H1 (cell line): Measurements from ENCODE around the gene ENPP7. TPM values are rescaled to one million over a fixed set of nuclear protein-coding genes. Genes with fewer than 3 reads are reported as not detected.

ENCODE experiments used
- CTCF ChIA-PET: fragments of 300-600 bp; sonication (Branson Sonifier 250); formaldehyde crosslinking; loops from one replicate; lab custom pipeline; 2021; ENCODE audit not compliant: partially characterized antibody; lab: Charles Lee
- POLR2A ChIA-PET: fragments of 300-600 bp; sonication (Branson Sonifier 250); formaldehyde crosslinking; loops from one replicate; lab custom pipeline; 2021; ENCODE audit warnings: inconsistent platforms; ENCODE audit not compliant: partially characterized antibody; lab: Charles Lee
- DNase-seq, 2 experiments: peaks; one replicate each; pipeline versions ENCODE4 v3.0.0 to v3.0.0-alpha.2; 2010 to 2022; ENCODE audit warnings: low spot score in 2 of 2, low read depth in 1 of 2, mixed read lengths in 1 of 2
- FAIRE-seq: peaks from 2 replicates; lab custom pipeline; 2011; peaks lifted over from hg19 to GRCh38; lab: Jason Lieb, UNC
- H2AFZ ChIP-seq: 2 replicates; pipeline ENCODE4 v1.8.1; 2012; ENCODE audit warnings: low read length, inconsistent platforms
- H2AK5ac ChIP-seq: 2 replicates; pipeline ENCODE4 v1.6.1; 2013; ENCODE audit warnings: low read depth, low read length
- H2BK120ac ChIP-seq: replicated peaks from 2 replicates; pipeline ENCODE3; 2013; ENCODE audit warnings: low read depth, low read length, inconsistent platforms
- H2BK12ac ChIP-seq: 2 replicates; pipeline ENCODE4 v1.6.1; 2013; ENCODE audit warnings: low read depth, low read length
- H2BK15ac ChIP-seq: 2 replicates; pipeline ENCODE4 v1.6.1; 2013; ENCODE audit warnings: low read length
- H2BK20ac ChIP-seq: 2 replicates; pipeline ENCODE4 v1.6.1; 2013; ENCODE audit warnings: low read length
- H2BK5ac ChIP-seq: 2 replicates; pipeline ENCODE4 v1.6.1; 2013; ENCODE audit warnings: low read depth, low read length
- H3K14ac ChIP-seq: 2 replicates; pipeline ENCODE4 v1.6.1; 2013; ENCODE audit warnings: inconsistent platforms; ENCODE audit not compliant: insufficient read length
- H3K18ac ChIP-seq: 2 replicates; pipeline ENCODE4 v1.6.1; 2013; ENCODE audit warnings: low read length; ENCODE audit errors: extremely low read depth
- H3K23ac ChIP-seq: 2 replicates; pipeline ENCODE4 v1.6.1; 2013; ENCODE audit warnings: inconsistent platforms; ENCODE audit not compliant: insufficient read length
- H3K23me2 ChIP-seq: 2 replicates; pipeline ENCODE4 v1.6.1; 2013; ENCODE audit warnings: low read depth, low read length
- H3K27ac ChIP-seq: 2 replicates; pipeline ENCODE4 v1.6.1; 2011; ENCODE audit warnings: low read depth, low read length, inconsistent platforms
- H3K27me3 ChIP-seq, 4 experiments: replicated peaks in 1 of 4; 1 replicate in 1 of 4; 2 replicates in 3 of 4; pipeline versions ENCODE4 v1.6.1 to v1.8.1; 2011 to 2013; ENCODE audit warnings: low read length in 3 of 4, mild to moderate bottlenecking in 3 of 4, inconsistent platforms in 2 of 4, mixed read lengths in 2 of 4, moderate library complexity in 1 of 4; ENCODE audit not compliant: control insufficient read depth in 3 of 4, insufficient read depth in 3 of 4; ENCODE audit errors: extremely low read depth in 1 of 4
- H3K36me3 ChIP-seq, 4 experiments: 2 replicates each; pipeline versions ENCODE4 v1.6.1 to v1.8.1; 2011 to 2013; ENCODE audit warnings: mild to moderate bottlenecking in 4 of 4, low read length in 3 of 4, moderate library complexity in 2 of 4, control low read depth in 1 of 4, inconsistent platforms in 1 of 4; ENCODE audit not compliant: insufficient read depth in 4 of 4, control insufficient read depth in 2 of 4
- H3K4ac ChIP-seq: replicated peaks from 2 replicates; pipeline ENCODE3; 2013; ENCODE audit warnings: low read length, low read depth, mixed read lengths, inconsistent platforms; ENCODE audit not compliant: insufficient read length
- H3K4me1 ChIP-seq, 4 experiments: replicated peaks in 1 of 4; 1 replicate in 1 of 4; 2 replicates in 3 of 4; pipeline versions ENCODE4 v1.6.1 to v1.8.1; 2011 to 2013; ENCODE audit warnings: low read length in 3 of 4, inconsistent platforms in 2 of 4, mixed read lengths in 1 of 4; ENCODE audit not compliant: insufficient read depth in 4 of 4, control insufficient read depth in 3 of 4
- H3K4me2 ChIP-seq, 2 experiments: 2 replicates each; pipeline versions ENCODE4 v1.6.1 to v1.8.1; 2011 to 2013; ENCODE audit warnings: low read depth in 2 of 2, low read length in 2 of 2, control low read depth in 1 of 2, inconsistent platforms in 1 of 2, mild to moderate bottlenecking in 1 of 2; ENCODE audit not compliant: insufficient read depth in 1 of 2
- H3K4me3 ChIP-seq, 4 experiments: fragments of 200-600, 300-600 bp in 1 of 4; sonication (generic), shearing (Covaris generic), sonication (Bioruptor Twin) in 1 of 4; 2 replicates each; pipeline versions ENCODE4 v1.5.1 to v1.8.1; 2011 to 2016; ENCODE audit warnings: low read length in 4 of 4, low read depth in 3 of 4, control low read depth in 2 of 4, inconsistent platforms in 2 of 4, mild to moderate bottlenecking in 2 of 4, mixed read lengths in 1 of 4, moderate library complexity in 1 of 4; ENCODE audit not compliant: insufficient read depth in 2 of 4; ENCODE audit errors: extremely low read depth in 1 of 4
- H3K56ac ChIP-seq: replicated peaks from 2 replicates; pipeline ENCODE3; 2013; ENCODE audit warnings: low read depth, mild to moderate bottlenecking, mixed read lengths, low read length, inconsistent platforms; ENCODE audit not compliant: insufficient read length
- H3K79me1 ChIP-seq: 2 replicates; pipeline ENCODE4 v1.6.1; 2013; ENCODE audit warnings: low read depth, low read length, control low read depth
- H3K79me2 ChIP-seq, 2 experiments: 2 replicates each; pipeline versions ENCODE4 v1.6.1 to v1.8.1; 2012 to 2013; ENCODE audit warnings: low read length in 2 of 2, mild to moderate bottlenecking in 2 of 2, inconsistent platforms in 1 of 2; ENCODE audit not compliant: insufficient read depth in 2 of 2, control insufficient read depth in 1 of 2
- H3K9ac ChIP-seq, 4 experiments: replicated peaks in 1 of 4; 1 replicate in 1 of 4; 2 replicates in 3 of 4; pipeline versions ENCODE4 v1.6.1 to v1.8.1; 2011 to 2013; ENCODE audit warnings: low read depth in 3 of 4, low read length in 3 of 4, control low read depth in 2 of 4, mild to moderate bottlenecking in 2 of 4, moderate library complexity in 2 of 4, inconsistent platforms in 1 of 4; ENCODE audit errors: extremely low read depth in 1 of 4
- H3K9me3 ChIP-seq, 2 experiments: 2 replicates each; pipeline versions ENCODE4 v1.6.1 to v1.8.1; 2012 to 2013; ENCODE audit warnings: mild to moderate bottlenecking in 2 of 2, moderate library complexity in 2 of 2, control low read depth in 1 of 2, inconsistent platforms in 1 of 2, low read depth in 1 of 2, low read length in 1 of 2, mixed read lengths in 1 of 2; ENCODE audit not compliant: insufficient read depth in 2 of 2
- H4K20me1 ChIP-seq, 2 experiments: replicated peaks in 1 of 2; 2 replicates each; pipeline versions ENCODE3 to v1.8.1; 2011 to 2013; ENCODE audit warnings: inconsistent platforms in 2 of 2, low read length in 2 of 2, mild to moderate bottlenecking in 1 of 2; ENCODE audit not compliant: insufficient read depth in 2 of 2, control insufficient read depth in 1 of 2
- H4K5ac ChIP-seq: 2 replicates; pipeline ENCODE4 v1.6.1; 2013; ENCODE audit warnings: low read length, low read depth, mixed read lengths, inconsistent platforms; ENCODE audit not compliant: insufficient read length
- H4K8ac ChIP-seq: 2 replicates; pipeline ENCODE4 v1.8.0; 2013; ENCODE audit warnings: mild to moderate bottlenecking, moderate library complexity, low read length, inconsistent platforms; ENCODE audit not compliant: insufficient read depth; ENCODE audit errors: extremely low read depth
- H4K91ac ChIP-seq: replicated peaks from 2 replicates; pipeline ENCODE3; 2013; ENCODE audit warnings: low read length, mixed read lengths, inconsistent platforms; ENCODE audit not compliant: insufficient read length
- YY1 ChIP-seq: IDR thresholded peaks from 2 replicates; pipeline ENCODE4 v1.6.1; 2011; ENCODE audit warnings: low read depth, mild to moderate bottlenecking, low read length
- WGBS, 2 experiments: shearing (Covaris generic) in 1 of 2; methylation state at CpG; one replicate each; pipeline versions ENCODE4 v1.1.6 to v1.1.7; 2013 to 2015; ENCODE audit warnings: low lambda C conversion rate in 2 of 2, mixed read lengths in 2 of 2, inconsistent platforms in 1 of 2, low coverage in 1 of 2, missing lambda C conversion rate in 1 of 2; ENCODE audit not compliant: insufficient replicate concordance in 2 of 2, insufficient coverage in 1 of 2, insufficient read length in 1 of 2; ENCODE audit errors: extremely low coverage in 1 of 2, missing lambda C conversion rate in 1 of 2; 5-methylcytosine and 5-hydroxymethylcytosine counted together
- polyA plus RNA-seq, 7 experiments: library from polyadenylated mRNA; depleted of rRNA in 3 of 7; stranded (reverse) in 5 of 7; unstranded in 2 of 7; fragments of >200 nt in 5 of 7; fragments of 200-250 nt in 2 of 7; gene quantifications; 1 replicate in 5 of 7; 2 replicates in 1 of 7; 4 replicates in 1 of 7; pipeline versions ENCODE4 v1.2.1 to v1.2.3, GENCODE V29; 2011 to 2013; ENCODE audit warnings: missing spikeins in 2 of 7, mixed read lengths in 2 of 7
- total RNA-seq: library from RNA; stranded (reverse); fragmentation: NEBNext Ultra II Directional; extraction: Animal tissue kit (Norgen Biotek cat#: 25700); gene quantifications from 2 replicates; pipeline ENCODE4 v1.2.1, GENCODE V29; 2021

The ENPP7 gene
- total and polyA plus RNA-seq, 2 of the 8 experiments (the other 6 are each of a cell fraction or from before 2014, with no cell fraction given): not detected

GRCh38 chr17:79696610-79696982 lies 34.1 kb upstream of the ENPP7 start:
- peak overlapping the region; percentile 17 for H4K91ac ChIP-seq
- no peak overlapping the region for H3K4ac ChIP-seq
- no peak overlapping the region for H4K5ac ChIP-seq
- H4K8ac ChIP-seq: no peak overlapping the region; the same call in 1 of the 2 replicates
- no peak overlapping the region for H3K4me3 ChIP-seq
- POLR2A ChIA-PET: interaction anchor here (2.4 kb wide), 1 partner anchor 11 kb away, joined by 7 read pairs; no protein-coding TSS in a partner anchor
- no peak overlapping the region for H2AK5ac ChIP-seq
- no peaks in the 10 kb centered on the region for H3K36me3 ChIP-seq
- H3K4me1 ChIP-seq: peaks cover 0 to 27% (median 14%) of the 10 kb centered on the region in 4 experiments; a peak in 6 of 7 replicates
- H2BK15ac ChIP-seq: no peak overlapping the region
- no peak overlapping the region for H3K27ac ChIP-seq
- H3K9me3 ChIP-seq: no peaks in the 10 kb centered on the region
- DNase-seq (no peak), FAIRE-seq (no peak)
- CTCF ChIA-PET: interaction anchor here (0.7 to 3.5 kb wide), 5 partner anchors 11 to 282 kb away, joined by 3 to 12 read pairs (median 7); no protein-coding TSS in a partner anchor
- no peak overlapping the region for H3K14ac ChIP-seq
- peaks cover 0 to 5% (median 0%) of the 10 kb centered on the region in 4 experiments; a peak in 2 of 7 replicates for H3K27me3 ChIP-seq
- no peak overlapping the region for H2AFZ ChIP-seq
- no peaks in the 10 kb centered on the region; the same call in 1 of the 2 replicates for H3K23me2 ChIP-seq
- no peak overlapping the region for H3K23ac ChIP-seq
- WGBS, 2 experiments: 77% methylated on average over 17 of the region's 17 CpGs; no CpG with 5 or more reads in 1 of the 2 experiments
- no peak overlapping the region for H3K4me2 ChIP-seq
- H2BK120ac ChIP-seq: no peak overlapping the region
- no peak overlapping the region for H2BK20ac ChIP-seq
- no peaks in the 10 kb centered on the region for H3K79me1 ChIP-seq
- H2BK12ac ChIP-seq: peak overlapping the region; percentile 27; the same call in 1 of the 2 replicates
- no peak overlapping the region for H3K56ac ChIP-seq
- H3K9ac ChIP-seq: no peak overlapping the region
- no peaks in the 10 kb centered on the region for H3K79me2 ChIP-seq
- H2BK5ac ChIP-seq: no peak overlapping the region
- H4K20me1 ChIP-seq: peaks cover 0 to 2% of the 10 kb centered on the region in 2 experiments
- no peak overlapping the region for H3K18ac ChIP-seq
- no peak for TF ChIP-seq YY1
